HG02840 (cell line): ENCODE results near the gene CRY1.
"Not testable (repeated sequence)": the region's sequence is repeated elsewhere in the genome, so short reads cannot be mapped to it uniquely, and the experiment has no call there.

Experiments used
- ATAC-seq: cut with Tn5 transposase; IDR thresholded peaks from one replicate; pipeline ENCODE4 v1.9.1; 2021; ENCODE audit warnings: mild to moderate bottlenecking, moderate library complexity, moderate number of reproducible peaks; ENCODE audit not compliant: unreplicated experiment, low FRiP score

CRY1 gene

DNA sequence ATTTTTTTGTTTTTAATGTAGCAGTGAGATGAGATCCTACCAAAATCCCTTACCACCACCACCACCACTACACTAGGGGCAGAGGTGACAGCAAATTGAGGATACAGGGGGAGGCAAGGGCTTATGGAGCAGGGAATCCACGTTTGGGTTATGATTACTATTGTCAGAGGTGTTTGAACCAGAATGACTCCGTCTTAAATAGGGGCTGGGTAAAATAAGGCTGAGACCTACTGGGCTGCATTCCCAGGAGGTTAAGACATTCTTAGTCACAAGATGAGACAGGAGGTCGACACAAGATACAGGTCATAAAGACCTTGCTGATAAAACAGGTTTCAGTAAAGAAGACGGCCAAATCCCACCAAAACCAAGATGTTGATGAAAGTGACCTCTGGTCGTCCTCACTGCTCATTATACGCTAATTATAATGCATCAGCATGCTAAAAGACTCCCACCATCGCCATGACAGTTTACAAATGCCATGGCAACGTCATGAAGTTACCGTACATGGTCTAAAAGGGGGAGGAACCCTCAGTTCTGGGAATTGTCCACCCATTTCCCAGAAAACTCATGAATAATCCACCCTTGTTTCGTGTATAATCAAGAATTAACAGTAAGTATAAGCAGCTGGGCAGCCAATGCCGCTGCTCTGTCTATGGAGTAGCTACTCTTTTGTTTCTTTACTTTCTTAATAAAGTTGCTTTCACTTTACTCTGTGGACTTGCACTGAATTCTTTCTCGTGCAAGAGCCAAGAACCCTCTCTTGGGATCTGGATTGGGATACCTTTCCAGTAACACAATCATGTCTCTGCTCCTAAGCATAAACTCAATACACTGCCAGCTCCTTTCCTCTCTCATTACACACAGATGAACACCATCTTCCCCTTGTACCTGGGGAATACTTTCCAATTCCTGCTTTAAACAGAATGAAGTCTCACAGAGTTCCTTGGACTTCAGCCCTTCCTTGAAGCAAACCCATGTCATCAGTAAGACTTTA lies 16.7 kb upstream of the CRY1 start:
- no peak for ATAC-seq

DNA sequence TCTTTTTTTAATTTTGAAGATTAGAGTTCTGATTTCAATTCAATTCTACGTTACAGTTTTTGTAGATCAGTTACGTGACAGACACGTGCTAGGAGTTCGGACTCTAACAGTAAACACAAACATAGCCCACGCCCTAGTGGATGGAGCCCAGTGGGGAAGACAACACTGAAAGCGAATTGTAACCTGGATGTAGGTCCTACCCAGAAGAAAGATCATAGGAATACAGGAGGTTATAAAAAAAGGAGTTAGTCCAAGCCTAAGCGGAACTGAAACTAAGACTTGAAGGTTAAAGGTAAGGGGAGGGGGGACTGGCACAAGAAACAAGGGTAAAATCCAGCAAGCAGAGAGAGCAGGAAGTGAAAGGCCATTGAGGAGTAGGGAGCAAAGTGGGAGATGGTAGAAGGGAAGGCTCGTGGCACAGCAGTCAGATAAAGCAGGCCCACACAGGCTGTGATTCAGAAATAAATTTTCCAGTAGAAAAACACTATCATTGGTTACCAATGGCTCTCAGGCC lies 15.7 kb upstream of the CRY1 start:
- no peak for ATAC-seq

DNA sequence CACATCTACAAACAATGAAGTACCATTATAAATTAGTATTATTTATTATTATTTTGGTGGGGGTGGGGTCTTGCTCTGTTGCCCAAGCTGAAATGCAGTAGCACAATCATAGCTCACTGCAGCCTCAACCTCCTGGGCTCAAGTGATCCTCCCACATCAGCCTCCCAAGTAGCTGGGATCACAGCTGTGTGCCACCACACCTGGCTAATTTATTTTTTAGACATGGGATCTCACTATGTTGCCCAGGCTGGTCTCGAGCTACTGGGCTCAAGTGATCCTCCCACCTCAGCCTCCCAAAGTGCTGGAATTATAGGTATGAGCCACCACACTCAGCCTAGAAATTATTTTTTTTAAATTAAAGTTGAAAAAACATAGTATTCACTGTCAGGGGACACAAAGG lies 15.0 kb upstream of the CRY1 start:
- ATAC-seq, result not testable (repeated sequence)

DNA sequence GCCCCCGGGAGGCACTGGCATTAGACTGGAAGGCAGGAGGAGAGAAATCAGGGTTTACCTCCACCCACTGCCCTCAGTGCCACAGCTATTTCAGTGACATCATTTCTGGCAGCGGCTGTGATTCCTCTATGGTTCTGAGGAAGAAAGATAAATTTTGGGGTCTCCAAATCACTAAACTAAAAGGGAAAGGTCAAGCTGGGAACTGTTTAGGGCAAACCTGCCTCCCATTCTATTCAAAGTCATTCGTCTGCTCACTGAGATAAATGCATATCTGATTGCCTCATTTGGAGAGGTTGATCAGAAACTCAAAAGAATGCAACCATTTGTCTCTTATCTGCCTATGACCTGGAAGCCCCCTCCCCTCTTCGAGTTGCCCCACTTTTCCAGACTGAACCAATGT lies 14.0 kb upstream of the CRY1 start:
- no peak for ATAC-seq

DNA sequence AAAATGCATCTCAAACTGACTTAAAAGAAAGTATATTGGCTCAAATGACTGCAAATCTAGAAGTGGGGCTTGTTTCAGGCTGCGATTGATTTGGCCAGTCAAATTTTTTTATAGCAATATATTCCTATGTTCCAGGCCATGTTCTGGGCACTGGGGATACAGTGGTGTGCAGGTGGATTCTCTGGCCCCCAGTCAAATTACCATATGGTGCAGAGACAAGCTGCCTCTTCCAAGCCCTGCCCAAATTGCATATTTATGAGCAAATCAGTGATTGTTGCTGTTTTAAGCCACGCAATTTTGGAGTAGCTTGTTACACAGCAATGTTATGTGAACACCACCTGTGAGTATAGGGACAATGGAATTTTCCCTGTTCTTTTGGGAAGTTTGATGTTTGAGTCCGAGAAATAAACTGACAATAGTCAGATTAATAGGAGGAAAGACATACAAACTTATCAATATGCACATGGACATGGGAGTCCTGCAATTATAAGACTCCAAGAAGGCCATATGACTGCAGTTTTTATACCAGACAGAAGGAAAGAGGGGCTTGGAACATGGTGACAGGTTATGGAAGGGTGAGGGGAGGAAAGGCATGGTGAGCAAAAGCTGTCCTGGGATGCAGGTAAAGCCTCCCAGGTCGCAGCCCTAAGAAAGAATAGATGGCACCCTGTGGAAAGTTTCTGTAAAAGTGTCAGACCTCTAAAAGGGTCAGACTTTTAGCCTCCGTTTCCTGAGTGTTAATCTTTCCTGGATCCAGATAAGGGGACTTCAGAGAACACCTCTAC lies 13.1 kb upstream of the CRY1 start:
- ATAC-seq, result no peak

DNA sequence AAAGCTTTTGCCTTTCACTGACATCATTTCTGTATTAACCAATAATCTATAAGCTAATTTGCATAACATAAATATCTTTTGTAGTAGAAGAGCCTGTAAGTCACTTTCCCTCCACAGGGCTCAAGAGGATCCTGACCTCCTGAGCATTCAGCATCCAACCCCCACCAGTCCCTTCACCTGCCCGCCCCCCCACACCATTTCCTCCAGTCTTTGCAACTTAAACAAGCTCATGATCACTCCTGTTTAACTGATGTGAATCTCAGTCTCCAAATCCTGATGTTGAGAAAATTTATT lies 12.0 kb upstream of the CRY1 start:
- no peak for ATAC-seq

DNA sequence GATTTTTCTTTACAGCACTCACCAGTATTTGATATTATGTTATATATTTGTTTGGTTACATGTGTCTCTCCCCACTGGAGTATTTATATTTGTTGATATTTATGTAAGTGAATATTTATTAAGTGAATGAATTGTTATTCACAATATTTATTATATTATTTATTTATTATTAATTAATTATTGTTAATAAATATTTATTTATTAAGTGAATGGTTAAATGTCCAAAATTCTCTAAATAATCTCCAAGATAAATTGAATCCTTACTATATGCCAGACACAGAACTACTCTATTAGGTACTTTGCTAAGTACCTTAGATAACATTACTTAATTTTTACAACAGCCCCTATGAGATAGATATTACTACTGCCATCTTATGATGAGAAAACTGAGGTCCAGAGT lies 10.2 kb upstream of the CRY1 start:
- ATAC-seq, result no peak

DNA sequence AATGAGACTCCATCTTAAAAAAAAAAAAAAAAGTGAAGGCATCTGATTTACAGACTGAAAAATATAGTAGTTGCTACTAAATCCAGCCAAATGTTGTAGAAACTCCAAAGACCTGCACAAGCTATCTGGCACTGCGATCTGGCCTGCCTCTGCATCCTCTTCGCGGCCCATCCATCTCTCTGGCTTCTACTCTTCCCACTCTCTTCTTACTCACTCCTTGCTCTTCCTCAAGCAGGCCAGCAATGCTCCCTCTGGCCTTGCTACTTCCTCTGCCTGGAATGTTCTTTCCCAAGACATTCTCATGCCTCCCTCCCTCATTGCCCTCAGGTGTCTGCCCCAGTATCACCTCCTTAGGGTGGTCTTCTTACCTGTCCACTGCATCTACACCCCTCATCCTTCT lies 9.7 kb upstream of the CRY1 start:
- ATAC-seq, result no peak

DNA sequence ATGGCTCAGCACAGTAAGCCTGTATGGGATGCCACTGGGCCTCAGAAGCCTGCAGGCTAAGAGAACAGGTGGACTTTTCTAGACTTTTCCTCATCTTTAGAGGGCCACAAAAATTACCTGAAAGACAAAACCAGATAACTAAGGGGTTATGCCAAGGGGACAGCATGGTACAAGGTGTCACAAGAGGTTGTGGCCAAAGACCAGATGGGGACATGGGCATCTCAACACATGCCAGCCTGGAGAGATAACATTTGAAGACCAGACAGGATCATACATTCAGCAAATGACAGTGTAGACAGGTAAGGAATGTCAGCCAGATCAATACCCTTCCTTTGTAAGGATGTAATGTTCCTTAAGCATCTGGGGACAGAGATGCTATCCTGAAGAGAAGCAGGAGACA lies 8.9 kb upstream of the CRY1 start:
- ATAC-seq, result no peak

DNA sequence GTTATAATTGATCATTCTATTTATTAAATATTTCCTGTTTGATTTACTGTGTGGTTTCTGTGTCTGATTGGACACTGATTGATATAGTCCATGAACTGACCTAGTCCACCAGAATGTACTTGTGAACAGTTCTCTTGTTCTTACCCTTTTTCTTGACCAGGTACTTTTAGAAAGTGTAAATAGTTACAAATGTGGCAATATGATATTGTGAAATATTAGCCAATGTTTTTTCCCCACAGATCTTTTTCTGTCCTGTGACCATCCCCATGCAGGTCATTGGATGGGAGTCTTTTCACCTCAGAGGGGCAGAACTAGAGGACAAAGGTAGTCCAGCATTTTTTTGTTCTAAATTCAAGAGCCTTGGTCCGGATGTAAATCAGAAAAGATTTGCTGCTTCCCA lies 8.3 kb upstream of the CRY1 start:
- ATAC-seq, result no peak

DNA sequence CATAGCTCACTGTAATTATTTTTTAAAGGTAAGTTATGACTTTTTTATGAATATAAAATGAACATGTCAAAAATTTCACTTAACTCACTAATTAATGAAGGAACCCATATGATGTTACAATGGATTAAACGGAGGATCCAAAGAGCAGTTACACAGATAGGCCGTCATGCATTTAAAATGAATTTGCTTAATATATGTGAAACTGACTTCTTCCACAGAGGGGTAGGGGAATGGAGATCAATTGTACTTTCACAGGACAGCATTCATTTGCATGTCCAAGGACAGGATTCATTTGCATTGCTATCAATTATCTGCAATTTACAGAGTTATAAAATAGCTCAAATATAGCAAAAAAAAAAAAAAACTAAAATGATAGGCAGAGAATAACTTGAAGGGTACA lies 6.6 kb upstream of the CRY1 start:
- no peak for ATAC-seq

DNA sequence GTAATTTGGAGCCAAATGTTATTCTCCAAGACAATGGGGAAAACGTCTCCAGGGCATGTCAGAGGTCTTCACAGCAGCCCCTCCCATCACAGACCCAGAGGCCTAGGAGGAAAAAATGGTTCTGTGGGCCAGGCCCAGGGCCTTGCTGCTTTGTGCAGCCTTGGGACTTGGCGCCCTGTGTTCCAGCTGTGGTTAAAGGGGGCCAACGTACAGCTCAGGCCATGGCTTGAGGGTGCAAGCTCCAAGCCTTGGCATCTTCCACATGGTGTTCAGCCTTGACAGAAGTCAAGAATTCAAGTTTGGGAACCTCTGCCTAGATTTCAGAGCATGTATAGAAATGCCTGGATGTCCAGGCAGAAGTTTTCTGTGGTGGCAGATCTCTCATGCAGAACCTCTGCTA lies 3.2 kb upstream of the CRY1 start:
- ATAC-seq, result no peak

DNA sequence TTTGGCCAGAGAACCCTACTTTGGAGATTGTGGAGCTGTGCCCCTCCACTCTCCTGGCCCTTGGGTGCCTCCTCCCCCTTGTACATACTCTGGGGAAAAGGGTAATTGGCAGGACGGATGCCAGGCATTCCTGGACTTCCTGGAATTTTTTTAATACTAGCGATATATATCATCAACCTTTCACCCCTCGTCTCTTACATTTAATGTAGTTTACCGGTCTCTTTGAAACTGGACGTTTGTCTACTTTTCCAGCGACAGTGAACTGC lies 767 bp upstream of the CRY1 start:
- ATAC-seq, result no peak

DNA sequence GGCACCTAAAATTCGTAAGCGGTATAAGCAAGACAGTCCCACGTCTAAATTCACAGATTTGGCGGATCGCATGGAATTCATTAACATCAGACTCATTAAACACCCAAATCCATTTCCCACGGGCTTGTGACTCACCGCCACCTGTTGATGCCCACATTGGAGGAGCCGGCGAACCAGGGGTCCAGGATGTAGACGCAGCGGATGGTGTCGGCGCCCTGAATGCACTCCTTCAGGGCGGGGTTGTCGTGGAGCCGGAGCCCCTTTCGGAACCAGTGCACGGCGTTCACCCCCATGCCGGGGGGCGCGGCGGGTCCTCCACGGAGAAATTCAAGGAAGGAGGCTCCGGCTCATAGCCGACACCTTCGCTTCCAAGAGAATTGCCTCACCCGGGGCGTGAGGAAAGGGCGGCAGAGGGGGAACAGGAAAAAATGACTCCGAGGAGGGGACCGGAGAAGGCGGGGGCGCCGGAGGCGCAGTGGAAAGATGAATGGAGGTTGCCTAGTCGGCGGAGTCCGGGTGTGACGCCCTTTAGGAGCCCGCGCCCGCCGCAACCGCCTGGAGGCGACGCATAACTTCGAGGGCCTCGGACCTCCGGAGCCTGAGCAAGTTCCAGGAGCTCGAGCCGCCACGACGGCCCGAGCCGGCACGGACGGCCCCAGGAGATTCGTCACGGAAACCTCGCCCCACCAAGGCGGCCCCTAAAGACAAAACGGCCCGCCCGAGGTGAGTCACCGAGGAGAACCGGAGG lies 506 bp downstream of the CRY1 start:
- no peak for ATAC-seq

DNA sequence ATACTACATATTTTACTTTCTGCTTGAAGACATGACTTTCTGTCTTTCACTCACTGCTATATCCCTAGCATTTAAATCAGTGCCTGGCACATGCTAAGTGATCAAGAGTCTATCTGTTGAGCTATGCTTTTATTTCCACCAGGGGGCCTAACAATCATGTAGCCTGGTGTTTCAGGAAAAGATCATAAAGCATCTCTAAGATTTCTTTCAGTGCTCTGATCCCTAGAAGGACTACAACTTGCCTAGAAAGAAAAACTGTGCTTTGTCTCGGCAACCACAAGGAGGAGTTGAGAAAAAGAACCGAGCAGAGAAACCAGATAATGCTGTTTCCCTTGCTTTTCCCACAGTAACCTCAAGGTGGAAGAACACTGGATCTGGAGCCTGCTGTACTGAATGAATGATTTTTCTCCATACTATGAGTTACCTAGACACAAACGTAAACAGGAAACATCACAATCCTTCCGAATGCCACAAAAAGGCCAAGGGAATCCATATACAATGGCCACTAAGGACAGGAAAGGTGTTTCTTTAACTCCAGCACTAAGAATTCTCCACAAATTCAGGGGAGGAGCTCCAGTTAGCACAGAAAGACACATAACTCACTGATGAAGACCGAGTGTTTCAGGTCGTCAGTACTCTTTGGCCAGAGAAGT lies 1.2 kb downstream of the CRY1 start:
- ATAC-seq, result no peak

DNA sequence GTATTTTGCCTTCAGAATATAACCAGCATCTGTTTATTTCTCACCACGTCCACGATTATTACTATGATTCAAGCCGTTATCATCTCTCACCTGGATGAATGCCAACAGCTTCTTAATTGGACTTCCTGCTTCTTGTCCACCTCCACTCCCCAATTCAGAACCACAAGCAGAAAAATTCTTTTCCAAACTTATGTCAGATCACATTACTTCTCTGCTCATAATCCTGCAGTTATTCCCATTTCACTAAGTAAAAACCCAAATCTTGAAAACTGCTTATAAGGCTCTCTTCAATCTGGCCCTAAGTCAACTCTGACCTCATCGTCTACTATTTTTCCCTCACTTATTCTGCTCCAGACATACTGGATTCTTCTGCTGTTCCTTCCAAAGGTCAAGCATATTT lies 2.0 kb downstream of the CRY1 start:
- no peak for ATAC-seq

DNA sequence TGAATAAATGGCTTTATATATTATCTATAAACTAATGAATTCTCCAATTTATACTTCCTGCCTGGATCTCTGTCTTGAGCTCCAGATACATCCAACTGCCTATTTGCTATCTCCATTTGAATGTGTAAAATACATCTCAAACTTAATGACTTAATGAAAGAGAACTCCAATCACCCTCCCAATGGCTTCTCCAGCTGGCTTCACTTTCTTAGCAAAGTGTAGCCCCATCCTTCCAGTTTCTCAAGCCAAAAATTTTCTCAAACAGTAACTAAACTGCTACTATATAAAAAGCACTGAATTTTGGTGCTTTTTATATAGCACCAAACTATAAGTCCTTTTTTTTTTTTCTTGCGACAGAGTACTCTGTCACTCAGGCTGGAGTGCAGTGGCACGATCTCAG lies 2.6 kb downstream of the CRY1 start:
- ATAC-seq, result no peak

DNA sequence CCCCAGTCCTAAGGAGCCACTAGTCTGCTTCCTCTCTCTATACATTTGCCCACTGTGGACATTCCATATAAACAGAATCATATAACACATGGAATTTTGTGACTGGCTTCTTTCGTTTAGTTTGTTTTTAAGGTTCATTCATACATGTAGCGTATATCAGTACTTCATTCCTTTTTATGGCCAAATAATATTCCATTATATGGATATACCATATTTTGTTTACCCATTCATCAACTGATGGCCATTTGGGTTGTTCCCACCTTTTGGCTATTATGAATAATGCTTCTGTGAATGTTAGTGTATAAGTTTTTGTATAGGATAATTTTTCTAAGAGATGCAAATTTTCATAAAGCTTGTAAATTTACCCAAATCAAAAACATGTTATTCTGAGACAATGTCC lies 4.4 kb downstream of the CRY1 start:
- no peak for ATAC-seq

DNA sequence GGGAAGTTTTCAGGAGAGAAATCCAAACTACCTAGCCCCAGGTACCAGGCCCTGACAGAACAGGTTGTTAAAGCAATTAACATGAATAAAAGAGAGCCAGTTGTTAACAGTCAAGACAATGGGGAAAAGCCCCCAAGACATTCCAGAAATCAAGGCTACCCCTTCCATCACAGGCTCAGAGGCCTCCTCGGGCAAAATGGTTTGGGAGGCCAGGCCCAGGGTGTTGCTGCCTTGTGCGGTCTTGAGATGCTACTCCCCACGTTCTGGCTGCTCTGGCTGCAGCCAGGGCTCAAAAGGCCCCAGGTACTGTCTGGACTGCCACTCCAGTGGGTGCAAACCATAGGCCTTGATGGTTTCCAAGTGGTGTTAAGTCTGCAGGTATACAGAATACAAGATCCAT lies 7.0 kb downstream of the CRY1 start:
- ATAC-seq, result no peak

DNA sequence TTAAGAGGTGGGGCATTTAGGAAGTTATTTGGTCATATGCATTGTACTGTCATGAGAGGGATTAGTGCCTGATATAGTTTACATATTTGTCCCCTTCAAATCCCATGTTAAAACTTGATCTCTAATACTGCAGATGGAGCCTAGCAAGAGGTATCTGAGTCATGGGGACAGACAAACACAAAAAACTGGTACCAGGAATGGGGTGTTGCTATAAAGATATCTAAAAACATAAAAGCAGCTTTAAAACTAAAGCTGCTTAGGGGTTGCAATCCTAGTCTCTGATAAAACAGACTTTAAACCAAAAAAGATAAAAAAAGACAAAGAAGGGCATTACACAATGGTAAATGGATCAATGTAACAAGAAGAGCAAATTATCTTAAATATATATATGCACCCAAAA lies 11.6 kb downstream of the CRY1 start:
- ATAC-seq, result no peak

DNA sequence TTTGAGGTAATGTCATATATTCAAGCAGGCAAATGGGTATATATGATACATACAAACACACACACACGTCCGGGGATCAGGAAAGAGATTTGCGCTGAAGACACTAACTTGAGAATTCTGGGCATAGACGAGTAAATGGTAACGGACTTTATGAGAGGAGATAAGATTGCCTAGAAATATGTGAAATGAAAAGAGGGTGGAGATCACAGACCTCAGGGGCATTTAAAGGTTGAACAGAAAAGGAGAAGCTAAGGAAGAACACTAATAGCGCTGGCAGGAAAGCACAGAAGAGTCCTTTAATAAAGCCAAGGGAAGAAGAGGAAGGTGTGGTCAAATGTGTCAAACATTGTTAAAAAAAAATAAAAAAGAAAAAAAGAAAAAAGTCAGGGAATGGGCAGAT lies 13.1 kb downstream of the CRY1 start:
- no peak for ATAC-seq
